Activated T-cell treated with anti-CD3 and anti-CD28 coated beads, Interleukin-2, amount 50 U/mL, for 72 hours (primary cell): ENCODE results near the gene KARS1. TPM values are rescaled to one million over a fixed set of nuclear protein-coding genes. Genes with fewer than 3 reads are reported as not detected.

Source experiments
- ATAC-seq, 2 donors: fragments of 150-1000 bp; cut with Tn5 transposase; replicated peaks in 1 of 2; 2 replicates each; pipeline ENCODE4 v1.10.0; 2021; ENCODE audit warnings: moderate library complexity in 2 of 2, mild to moderate bottlenecking in 1 of 2
- DNase-seq, 2 donors: peaks; one replicate each; pipeline ENCODE4 v3.0.0; 2021 to 2022; ENCODE audit warnings: mixed read lengths in 1 of 2
- H3K27ac Mint-ChIP-seq: one replicate; pipeline ENCODE4 v1.8.0; 2022; ENCODE audit warnings: mild to moderate bottlenecking, moderate library complexity, mixed read lengths
- H3K27me3 Mint-ChIP-seq: one replicate; pipeline ENCODE4 v1.8.0; 2022; ENCODE audit warnings: low read depth, mixed read lengths
- H3K36me3 Mint-ChIP-seq, 2 donors: one replicate each; pipeline ENCODE4 v1.8.0; 2022; ENCODE audit warnings: mixed read lengths in 2 of 2, mild to moderate bottlenecking in 1 of 2; ENCODE audit not compliant: insufficient read depth in 2 of 2
- H3K4me1 Mint-ChIP-seq: one replicate; pipeline ENCODE4 v1.8.0; 2022; ENCODE audit warnings: low read depth, mixed read lengths
- H3K4me3 Mint-ChIP-seq, 2 donors: one replicate each; pipeline ENCODE4 v1.8.0; 2022; ENCODE audit warnings: mild to moderate bottlenecking in 2 of 2, mixed read lengths in 2 of 2, moderate library complexity in 2 of 2
- H3K9me3 Mint-ChIP-seq, 2 donors: one replicate each; pipeline ENCODE4 v1.8.0; 2022; ENCODE audit warnings: mixed read lengths in 2 of 2
- total RNA-seq, 2 donors: library from RNA; stranded (reverse); gene quantifications; one replicate each; pipeline ENCODE4 v1.2.3, GENCODE V29; 2022

The KARS1 gene
- total RNA-seq, 2 donors from 2014 or later: 189 to 191 TPM

DNA sequence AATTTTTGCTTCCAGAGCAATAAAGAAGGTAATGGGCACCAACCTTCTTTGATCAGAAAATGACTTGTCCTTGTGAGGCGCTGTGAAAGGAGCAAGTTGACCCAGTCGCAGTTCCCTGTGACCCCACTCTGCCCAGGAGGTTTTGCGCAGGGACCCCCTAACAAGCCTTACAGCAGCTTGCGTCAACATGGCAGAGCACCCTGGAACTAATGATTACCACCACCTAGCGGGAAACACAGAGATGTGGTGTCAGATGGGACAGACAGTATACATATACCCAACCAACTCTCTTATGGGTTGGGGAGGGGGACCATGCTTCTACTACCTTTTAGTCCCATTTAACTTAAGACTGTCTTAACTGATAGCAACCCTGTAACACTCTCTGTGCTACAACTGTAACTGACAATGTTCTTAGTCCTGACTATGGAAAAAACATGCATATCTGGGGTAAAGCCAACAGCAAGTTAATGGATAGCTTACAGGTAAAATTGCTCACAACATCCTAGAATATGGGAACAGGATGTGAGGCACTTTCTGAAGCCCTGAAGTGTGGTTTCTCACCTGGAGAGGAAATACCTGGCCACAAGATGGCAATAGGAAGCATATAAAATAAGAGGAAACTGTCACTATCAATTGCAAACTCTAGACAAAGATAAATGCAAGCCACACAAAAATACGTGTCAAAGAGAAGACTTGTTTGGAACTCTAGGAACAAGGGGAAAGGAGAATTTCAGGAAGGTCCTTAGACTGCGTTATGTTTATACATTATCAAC is 3.0 kb downstream of the KARS1 start:
- Mint-ChIP-seq H3K27ac (peak overlapping the region; percentile 95), H3K36me3 (peaks cover 16 to 19% of the 10 kb centered on the region in 2 donors), H3K4me3 (peak overlapping the region; percentile 42 to 98), H3K27me3 (no peaks in the 10 kb centered on the region), H3K9me3 (no peaks in the 10 kb centered on the region), H3K4me1 (peaks cover 50% of the 10 kb centered on the region)
- ATAC-seq (no peak), DNase-seq (no peak)

- peaks cover 34% of the 10 kb centered on the region for H3K4me1 Mint-ChIP-seq
- H3K36me3 Mint-ChIP-seq: peaks cover 18 to 42% of the 10 kb centered on the region in 2 donors
- no peak overlapping the region for H3K4me3 Mint-ChIP-seq
- H3K9me3 Mint-ChIP-seq: no peaks in the 10 kb centered on the region
- no peaks in the 10 kb centered on the region for H3K27me3 Mint-ChIP-seq
- H3K27ac Mint-ChIP-seq: peak overlapping the region; percentile 64
- ATAC-seq (no peak), DNase-seq (no peak)
Observed at GRCh38 chr16:75640598-75640997, 6.9 kb downstream of the KARS1 start.

- Mint-ChIP-seq H3K27ac (peak overlapping the region; percentile 8), H3K4me3 (no peak overlapping the region), H3K27me3 (no peaks in the 10 kb centered on the region), H3K4me1 (peaks cover 6% of the 10 kb centered on the region), H3K9me3 (no peaks in the 10 kb centered on the region), H3K36me3 (peaks cover 17 to 58% of the 10 kb centered on the region in 2 donors)
- ATAC-seq (no peak), DNase-seq (no peak)
Observed at GRCh38 chr16:75635036-75635435, 12.4 kb downstream of the KARS1 start.

DNA sequence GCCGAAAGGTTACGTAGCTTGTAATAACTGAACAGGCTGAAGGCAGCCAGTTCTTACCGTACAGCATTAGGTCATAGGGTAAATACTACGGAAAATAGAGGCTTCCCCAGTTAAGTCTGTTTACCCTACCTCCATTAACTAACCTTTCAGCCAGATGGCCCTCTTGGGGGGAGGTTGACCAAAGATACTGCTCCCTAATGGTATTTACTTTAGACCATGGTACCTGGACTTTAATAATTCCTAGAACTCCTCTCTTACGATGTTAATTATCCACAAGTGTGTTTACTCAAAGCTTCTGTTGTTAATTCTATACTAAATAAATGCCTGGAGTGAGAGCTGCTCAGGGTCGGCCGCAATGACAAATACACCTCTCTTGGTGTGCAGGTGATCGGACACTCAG is 14.6 kb downstream of the KARS1 start:
- peaks cover 18% of the 10 kb centered on the region for H3K4me1 Mint-ChIP-seq
- no peaks in the 10 kb centered on the region for H3K27me3 Mint-ChIP-seq
- ATAC-seq: no peak
- H3K36me3 Mint-ChIP-seq: peaks cover 17 to 64% of the 10 kb centered on the region in 2 donors
- no peak overlapping the region for H3K27ac Mint-ChIP-seq
- DNase-seq: no peak
- no peak overlapping the region for H3K4me3 Mint-ChIP-seq
- no peaks in the 10 kb centered on the region for H3K9me3 Mint-ChIP-seq

GRCh38 chr16:75630052-75630451 is 17.4 kb downstream of the KARS1 start:
- peaks cover 27% of the 10 kb centered on the region for H3K4me1 Mint-ChIP-seq
- ATAC-seq: no peak
- no peaks in the 10 kb centered on the region for H3K9me3 Mint-ChIP-seq
- peaks cover 25 to 66% of the 10 kb centered on the region in 2 donors for H3K36me3 Mint-ChIP-seq
- H3K27ac Mint-ChIP-seq: no peak overlapping the region
- no peak overlapping the region for H3K4me3 Mint-ChIP-seq
- DNase-seq: no peak
- no peaks in the 10 kb centered on the region for H3K27me3 Mint-ChIP-seq

DNA sequence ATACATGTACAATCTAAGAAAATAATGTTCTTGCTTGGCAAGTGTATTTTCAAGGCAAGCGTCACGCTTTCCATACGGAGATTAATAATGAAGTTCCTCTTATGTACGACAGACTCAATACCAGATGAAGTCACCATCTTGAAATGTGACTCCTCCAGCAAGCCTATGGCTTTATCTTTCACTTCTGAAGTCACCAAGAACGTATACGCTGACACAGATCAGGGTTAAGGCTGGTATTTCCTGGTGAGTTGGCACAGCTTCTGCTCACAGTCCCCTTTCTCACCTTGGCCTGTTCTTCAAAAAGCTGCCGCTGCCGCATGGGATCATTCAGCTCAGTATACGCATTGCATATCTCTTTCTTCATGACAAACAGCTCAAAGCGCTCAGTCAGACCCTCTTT is 18.3 kb downstream of the KARS1 start:
- Mint-ChIP-seq H3K36me3 (peaks cover 25 to 62% of the 10 kb centered on the region in 2 donors), H3K27me3 (no peaks in the 10 kb centered on the region), H3K27ac (peak overlapping the region; percentile 82), H3K9me3 (no peaks in the 10 kb centered on the region), H3K4me3 (peak overlapping the region in 1 of 2 donors; percentile 4), H3K4me1 (peaks cover 29% of the 10 kb centered on the region)
- ATAC-seq: peak in 1 of 2 donors; percentile 50
- DNase-seq: no peak

- Mint-ChIP-seq H3K4me1 (peaks cover 29% of the 10 kb centered on the region), H3K4me3 (no peak overlapping the region)
Observed at GRCh38 chr16:75628351-75628750, 19.1 kb downstream of the KARS1 start.

GRCh38 chr16:75627851-75628250 is 19.6 kb downstream of the KARS1 start:
- Mint-ChIP-seq H3K4me1 (peaks cover 29% of the 10 kb centered on the region), H3K9me3 (no peaks in the 10 kb centered on the region), H3K27ac (peak overlapping the region; percentile 87), H3K27me3 (no peaks in the 10 kb centered on the region), H3K4me3 (no peak overlapping the region), H3K36me3 (peaks cover 22 to 56% of the 10 kb centered on the region in 2 donors)
- ATAC-seq: no peak
- no peak for DNase-seq

More at GRCh38 chr16:75628351-75628750, 19.1 kb downstream of the KARS1 start:
- H3K27ac Mint-ChIP-seq: peak overlapping the region; percentile 87
- no peaks in the 10 kb centered on the region for H3K27me3 Mint-ChIP-seq
- ATAC-seq (no peak), DNase-seq (no peak)
- H3K9me3 Mint-ChIP-seq: no peaks in the 10 kb centered on the region
- H3K36me3 Mint-ChIP-seq: peaks cover 22 to 58% of the 10 kb centered on the region in 2 donors

GRCh38 chr16:75626806-75627205 is 20.7 kb downstream of the KARS1 start:
- Mint-ChIP-seq H3K4me1 (peaks cover 33% of the 10 kb centered on the region), H3K9me3 (no peaks in the 10 kb centered on the region), H3K36me3 (peaks cover 20 to 54% of the 10 kb centered on the region in 2 donors), H3K27me3 (no peaks in the 10 kb centered on the region), H3K27ac (peak overlapping the region; percentile 87), H3K4me3 (no peak overlapping the region)
- no peak for ATAC-seq
- DNase-seq: no peak

GRCh38 chr16:75624921-75625334 is 22.5 kb downstream of the KARS1 start:
- no peaks in the 10 kb centered on the region for H3K9me3 Mint-ChIP-seq
- H3K4me3 Mint-ChIP-seq: peak overlapping the region in 1 of 2 donors; percentile 30
- H3K27me3 Mint-ChIP-seq: no peaks in the 10 kb centered on the region
- ATAC-seq (no peak), DNase-seq (no peak)
- H3K4me1 Mint-ChIP-seq: peaks cover 49% of the 10 kb centered on the region
- H3K27ac Mint-ChIP-seq: no peak overlapping the region
- peaks cover 17 to 48% of the 10 kb centered on the region in 2 donors for H3K36me3 Mint-ChIP-seq

- DNase-seq: peak; percentile 95 to 98
- Mint-ChIP-seq H3K4me1 (peaks cover 35% of the 10 kb centered on the region), H3K36me3 (peaks cover 16 to 41% of the 10 kb centered on the region in 2 donors), H3K4me3 (peak within 1 kb of the TSS; percentile 91 to 93), H3K27ac (peak within 1 kb of the TSS; percentile 90), H3K27me3 (no peaks in the 10 kb centered on the region), H3K9me3 (no peaks in the 10 kb centered on the region)
- ATAC-seq: peak; percentile 90 to 95
Observed at GRCh38 chr16:75622761-75623605, 24.5 kb downstream of the KARS1 start, which contains the start of gene ADAT1. Gene ADAT1, minus strand, starts transcription at chr16:75623281. Its CDS starts 2,482 bp downstream, at chr16:75620799.

GRCh38 chr16:75621170-75621477 is 26.3 kb downstream of the KARS1 start:
- ATAC-seq (no peak), DNase-seq (no peak)
- H3K4me1 Mint-ChIP-seq: peaks cover 45% of the 10 kb centered on the region
- H3K27me3 Mint-ChIP-seq: no peaks in the 10 kb centered on the region
- peak overlapping the region; percentile 68 to 93 for H3K4me3 Mint-ChIP-seq
- H3K9me3 Mint-ChIP-seq: no peaks in the 10 kb centered on the region
- H3K36me3 Mint-ChIP-seq: peaks cover 7 to 35% of the 10 kb centered on the region in 2 donors
- H3K27ac Mint-ChIP-seq: peak overlapping the region; percentile 47
